GM21423 (cell line): Measurements from ENCODE around the gene SERPINA9.
"Not testable (repeated sequence)": the region's sequence is repeated elsewhere in the genome, so short reads cannot be mapped to it uniquely, and the experiment has no call there.

Experiments
- ATAC-seq: cut with Tn5 transposase; IDR thresholded peaks from one replicate; pipeline ENCODE4 v1.9.1; 2021; ENCODE audit warnings: mild to moderate bottlenecking, moderate library complexity; ENCODE audit not compliant: unreplicated experiment

SERPINA9 gene, protein sequence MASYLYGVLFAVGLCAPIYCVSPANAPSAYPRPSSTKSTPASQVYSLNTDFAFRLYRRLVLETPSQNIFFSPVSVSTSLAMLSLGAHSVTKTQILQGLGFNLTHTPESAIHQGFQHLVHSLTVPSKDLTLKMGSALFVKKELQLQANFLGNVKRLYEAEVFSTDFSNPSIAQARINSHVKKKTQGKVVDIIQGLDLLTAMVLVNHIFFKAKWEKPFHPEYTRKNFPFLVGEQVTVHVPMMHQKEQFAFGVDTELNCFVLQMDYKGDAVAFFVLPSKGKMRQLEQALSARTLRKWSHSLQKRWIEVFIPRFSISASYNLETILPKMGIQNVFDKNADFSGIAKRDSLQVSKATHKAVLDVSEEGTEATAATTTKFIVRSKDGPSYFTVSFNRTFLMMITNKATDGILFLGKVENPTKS

DNA sequence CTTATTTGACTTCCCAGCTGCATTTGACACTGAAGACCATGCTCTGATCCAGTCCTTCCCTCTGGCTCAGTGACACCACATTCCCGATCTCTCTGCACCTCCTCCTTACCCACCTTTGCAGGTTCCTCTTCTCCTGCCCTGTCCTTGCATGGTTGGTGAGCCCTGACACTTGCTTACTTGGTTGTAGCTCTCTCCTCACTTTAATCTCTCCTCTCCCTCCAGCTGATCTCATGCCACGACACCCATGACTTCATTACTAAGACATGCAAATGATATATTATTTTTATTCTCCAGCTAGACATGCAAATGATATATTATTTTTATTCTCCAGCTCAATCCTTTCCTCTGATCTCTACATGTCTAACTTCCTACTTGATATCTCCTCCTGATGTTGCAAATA is at the start of gene SERPINA9:
Gene SERPINA9 (minus strand): TSS at position 175 of the 400 bp plus-strand sequence. CDS start 6,357 bp downstream, outside the sequence.
- no peak for ATAC-seq

DNA sequence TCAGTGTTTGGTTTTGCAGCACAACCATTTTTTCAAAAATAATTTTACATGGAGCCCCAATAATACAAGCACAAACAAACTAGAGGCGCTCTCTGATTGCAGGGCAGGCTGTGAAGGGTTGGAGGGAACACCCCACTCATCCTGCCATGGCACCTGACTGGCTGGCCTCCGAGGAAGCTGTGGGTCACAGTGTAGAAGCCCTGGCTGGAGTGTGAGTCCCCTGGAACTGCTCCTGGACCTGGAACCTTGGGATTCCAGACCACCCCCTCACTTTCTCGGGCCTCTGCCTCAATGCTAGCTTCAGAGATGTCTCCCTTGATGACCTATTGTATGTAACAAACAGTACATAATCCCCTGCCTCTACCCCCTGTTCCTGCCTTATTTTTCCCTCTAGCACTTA is 48.1 kb upstream of the SERPINA9 start:
- no peak for ATAC-seq

DNA sequence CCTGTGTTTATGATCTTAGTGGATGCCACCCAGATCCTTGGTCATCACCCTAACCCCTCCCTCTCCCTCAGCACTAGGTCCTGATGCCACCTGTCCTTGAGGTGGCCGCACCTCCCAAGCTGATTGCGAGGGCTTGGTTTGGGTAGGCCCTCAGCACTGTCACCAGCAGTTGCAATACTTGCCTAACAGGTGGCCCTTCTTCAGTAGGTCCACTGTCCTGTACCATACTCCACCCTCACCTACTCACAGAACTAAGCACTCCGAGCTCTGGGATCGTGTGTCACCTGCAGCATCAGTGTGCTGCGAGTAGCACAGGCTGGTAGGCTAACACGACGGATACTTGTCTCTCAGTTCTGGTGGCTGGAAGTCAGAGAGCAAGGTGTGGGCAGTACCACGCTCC is 47.3 kb upstream of the SERPINA9 start:
- ATAC-seq = no peak

DNA sequence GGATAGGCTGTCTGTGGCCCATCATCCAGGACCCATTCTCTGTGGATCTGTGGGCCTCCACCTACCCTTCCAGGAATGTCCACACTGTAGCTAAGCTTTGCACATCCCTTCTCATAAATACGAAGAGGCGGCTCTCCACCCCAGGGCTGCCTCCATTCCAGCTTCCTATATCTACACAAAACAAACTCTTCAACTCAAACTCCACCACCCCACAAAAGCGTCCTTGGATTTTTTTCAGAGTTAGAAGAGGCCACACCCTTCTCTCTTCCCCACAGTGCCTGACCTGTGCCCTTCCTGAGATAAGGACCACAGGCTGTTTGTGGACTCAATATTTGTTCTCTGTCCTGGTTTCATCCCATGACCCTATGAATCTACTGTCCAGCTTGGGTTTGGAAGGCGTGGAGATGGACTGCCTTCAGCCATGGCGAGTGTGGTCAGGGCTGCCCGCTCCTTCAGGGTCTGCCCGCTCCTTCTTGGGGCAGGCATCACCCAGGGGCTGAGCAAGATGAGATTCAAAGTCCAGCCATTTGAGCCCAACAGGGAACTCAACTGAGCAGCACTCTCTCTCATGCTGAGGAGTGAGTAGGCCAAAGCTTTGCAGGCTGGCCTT is 46.2 kb upstream of the SERPINA9 start:
- no peak for ATAC-seq

DNA sequence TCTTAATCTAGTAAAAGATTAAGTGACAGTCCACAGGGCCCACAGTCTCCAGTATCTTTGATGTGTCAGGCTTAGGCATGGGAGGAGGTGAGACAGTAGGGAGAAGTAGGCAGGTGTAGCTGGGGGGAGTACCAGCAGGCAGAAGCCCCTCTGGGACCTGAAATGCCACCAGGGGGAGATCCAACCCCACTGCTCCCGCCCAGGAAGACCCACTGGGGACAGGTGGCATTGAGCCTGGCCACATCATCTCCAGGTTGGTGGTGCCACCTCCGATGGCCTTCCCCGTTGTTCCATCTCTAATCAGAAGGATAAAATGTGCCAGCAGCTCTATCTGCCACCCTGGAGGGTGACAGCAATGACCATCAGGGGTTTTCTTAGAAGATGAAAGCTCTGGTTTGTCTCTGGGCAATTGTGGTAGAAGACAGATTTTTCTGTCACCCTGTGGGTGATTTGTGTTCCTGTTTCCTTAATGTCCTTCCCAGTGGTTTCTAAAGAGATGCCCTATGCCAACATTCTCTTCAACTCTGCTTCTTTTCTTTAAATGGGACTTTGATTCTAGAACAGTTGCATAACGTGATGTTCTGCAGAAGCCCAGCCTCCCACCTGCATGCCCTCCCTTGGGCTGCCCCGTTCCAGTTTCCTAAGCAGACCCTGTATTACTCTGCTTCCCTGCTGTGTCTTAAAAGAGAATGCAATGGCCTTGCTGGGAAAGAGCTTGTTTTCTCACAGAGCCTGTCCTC is 45.5 kb upstream of the SERPINA9 start:
- ATAC-seq = no peak

DNA sequence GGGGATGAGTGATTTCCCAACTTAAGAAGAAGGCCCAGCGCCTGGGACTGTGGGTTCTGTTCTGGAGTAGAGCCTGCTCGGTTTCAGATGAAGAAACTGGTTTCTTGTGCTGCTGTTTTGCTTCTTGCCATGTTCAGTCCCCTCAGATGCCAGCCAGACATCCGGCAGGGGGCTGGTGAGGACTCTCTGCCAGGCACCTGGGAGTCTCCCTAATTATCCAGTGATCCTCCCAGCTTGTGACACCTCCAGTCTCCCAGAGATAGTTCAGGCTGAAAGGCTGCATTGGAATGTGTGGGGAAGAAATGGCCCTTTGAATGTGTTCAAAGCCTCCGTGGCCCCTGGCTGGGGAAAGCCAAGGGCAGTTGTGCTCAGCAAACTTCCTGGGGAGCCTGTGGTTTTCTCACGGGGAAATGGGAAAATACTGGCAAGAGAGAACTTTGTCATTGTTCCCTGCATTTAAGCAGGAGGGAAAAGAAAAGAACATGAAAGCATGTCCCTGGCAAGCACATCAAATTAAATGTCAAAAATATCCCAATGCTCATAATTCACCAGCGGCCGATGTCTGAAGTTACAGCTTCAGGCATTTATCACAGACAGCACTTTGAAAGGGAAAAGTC is 41.8 kb upstream of the SERPINA9 start:
- no peak for ATAC-seq

DNA sequence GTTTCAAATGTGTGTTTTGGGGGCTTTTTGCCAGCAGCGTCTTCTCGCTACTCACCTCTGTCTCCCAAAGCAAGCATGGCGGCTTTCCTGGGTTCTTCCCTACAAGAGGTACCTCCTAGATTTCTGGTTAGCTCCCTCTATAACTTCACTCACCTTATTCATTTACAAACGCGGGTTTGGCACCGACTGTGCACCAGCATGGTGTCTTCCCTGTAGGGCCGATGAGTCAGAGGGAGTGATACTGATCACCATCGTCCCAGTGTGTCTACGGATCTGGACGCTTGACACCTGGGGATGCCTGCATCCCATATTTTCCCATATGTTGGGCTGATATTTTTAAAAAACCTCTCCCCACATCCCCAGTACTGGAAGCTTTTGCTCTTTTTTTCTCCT is 41.2 kb upstream of the SERPINA9 start:
- ATAC-seq = no peak

DNA sequence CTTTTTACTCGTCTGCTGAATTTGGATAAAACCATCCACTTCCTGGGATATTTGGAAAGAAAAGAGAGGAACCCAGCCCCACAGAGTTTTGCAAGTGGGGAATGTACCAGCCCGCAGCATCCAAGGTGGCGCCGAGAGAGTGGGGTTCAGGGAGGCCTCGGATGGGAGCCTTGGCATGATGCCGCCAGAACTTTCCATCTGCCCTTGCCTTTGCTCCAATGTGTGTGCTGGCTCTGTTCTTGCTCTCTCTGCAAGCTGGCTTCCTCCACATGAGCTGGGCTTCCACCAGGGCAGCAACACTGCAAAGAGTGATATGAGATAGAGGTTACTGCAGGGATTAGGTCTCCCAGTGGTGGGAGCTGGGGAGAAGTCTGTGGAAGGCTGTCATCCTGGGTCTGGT is 39.9 kb upstream of the SERPINA9 start:
- ATAC-seq = no peak

DNA sequence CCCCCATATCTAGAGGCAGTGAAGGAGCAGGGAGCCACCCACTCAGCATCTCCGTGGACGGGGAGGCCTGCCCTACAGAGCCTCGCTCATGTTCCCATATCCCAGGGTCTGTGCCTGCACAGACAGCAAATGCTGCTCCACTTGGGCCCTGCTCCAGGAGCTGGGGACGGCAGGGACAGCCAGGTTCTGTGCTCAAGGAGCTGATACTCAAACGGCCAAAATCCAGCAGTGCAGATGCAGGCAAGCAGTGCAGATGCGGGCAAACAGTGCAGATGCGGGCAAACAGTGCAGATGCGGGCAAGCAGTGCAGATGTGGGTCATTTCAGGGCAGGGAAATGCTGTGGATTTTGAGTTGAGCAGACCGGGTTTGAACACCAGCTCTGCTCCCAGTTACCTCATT is 39.4 kb upstream of the SERPINA9 start:
- no peak for ATAC-seq

DNA sequence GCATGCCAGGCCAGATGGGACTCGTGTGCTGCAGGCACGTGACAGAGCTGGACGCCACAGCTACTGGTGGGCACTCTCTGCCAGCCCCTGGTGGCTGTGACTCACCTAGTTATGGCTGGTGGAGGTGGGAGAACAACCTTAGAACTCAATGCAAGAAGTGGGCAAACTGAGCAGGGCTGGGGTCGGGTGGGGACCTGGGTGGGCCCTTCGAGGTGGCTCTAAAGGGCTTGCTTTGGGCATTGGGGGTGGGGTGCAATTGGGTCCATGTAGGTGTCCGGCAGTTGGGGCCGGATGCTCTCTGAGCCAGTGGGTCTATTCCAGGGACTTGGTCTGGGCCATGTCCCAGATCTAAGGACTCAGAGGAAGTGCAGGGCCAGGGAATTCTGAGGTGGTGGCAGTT is 38.4 kb upstream of the SERPINA9 start:
- ATAC-seq = no peak

DNA sequence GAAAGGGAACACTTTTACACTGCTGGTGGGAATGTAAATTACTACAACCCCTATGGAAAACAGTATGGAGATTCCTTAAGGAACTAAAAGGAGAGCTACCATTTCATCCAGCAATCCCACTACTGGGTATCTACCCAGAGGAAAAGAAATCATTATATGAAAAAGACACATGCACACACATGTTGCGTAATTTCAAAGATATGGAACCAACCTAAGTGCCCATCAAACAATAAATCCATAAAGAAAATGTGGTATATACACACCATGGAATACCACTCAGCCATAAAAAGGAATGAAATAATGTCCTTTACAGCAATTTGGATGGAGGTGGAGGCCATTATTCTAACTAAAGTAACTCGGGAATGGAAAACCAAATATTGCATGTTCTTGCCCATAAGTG is 34.5 kb upstream of the SERPINA9 start:
- not testable (repeated sequence) for ATAC-seq

DNA sequence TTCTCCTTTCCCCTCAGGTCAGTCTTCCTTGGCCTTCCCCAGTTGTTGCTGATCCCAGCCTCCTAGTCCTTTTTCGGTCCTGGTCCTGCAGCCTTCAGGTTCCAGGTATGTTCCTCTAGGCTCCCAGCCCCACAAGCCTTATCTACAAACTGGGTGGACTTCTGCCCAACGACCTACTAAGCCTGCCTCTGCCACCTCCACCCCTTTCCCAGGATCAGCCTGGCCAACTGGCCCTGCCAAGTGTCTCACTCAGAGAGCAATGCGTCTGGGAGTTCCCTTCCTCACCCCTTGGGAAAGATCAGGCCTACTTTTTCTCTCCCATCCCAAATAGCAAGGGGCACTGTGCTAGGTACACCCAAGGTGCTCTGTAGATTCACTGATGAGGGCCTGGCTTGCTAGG is 33.4 kb upstream of the SERPINA9 start, which contains the start of gene SERPINA12:
Gene SERPINA12 (minus strand): TSS at position 114 of the 400 bp plus-strand sequence. CDS start 11,072 bp downstream, outside the sequence.
- no peak for ATAC-seq

DNA sequence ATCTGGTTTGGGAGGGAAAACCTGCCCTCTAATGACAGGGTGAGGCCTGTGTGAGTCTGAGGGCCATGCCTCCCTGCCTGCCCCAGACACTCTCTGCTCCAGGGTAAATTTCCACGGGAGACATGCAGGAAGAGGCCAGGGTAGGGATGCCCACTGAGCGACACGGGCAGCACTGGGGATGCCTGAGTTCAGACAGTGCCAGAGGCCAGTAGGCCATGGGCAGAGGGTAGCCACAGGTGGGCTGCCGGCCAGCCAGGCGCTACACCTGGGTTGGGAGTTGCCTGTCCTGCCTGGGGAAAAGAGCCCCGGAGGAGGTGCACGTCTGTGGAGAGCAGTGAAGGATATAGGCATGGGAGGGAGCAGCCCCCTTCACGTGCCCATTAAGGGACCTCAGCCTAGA is 29.6 kb upstream of the SERPINA9 start:
- ATAC-seq = no peak

DNA sequence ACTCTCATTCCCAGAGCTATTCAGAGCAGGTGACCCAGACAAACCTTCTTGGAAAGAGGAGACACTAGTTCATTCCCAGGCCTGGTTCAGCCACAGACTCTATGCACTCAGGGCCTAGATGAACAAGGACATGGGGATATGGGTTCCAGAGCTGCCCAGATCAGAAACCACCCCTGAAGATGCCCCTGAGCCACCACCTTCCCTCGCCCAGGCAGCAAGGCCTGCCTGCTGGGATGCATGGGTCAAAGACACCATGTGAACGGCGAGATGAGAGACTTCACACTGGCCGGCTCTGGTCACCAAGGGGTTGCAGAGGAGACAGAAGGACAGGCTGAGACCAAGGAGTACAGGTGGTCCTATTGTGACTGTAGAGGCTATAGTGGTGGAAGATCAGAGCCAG is 29.2 kb upstream of the SERPINA9 start:
- ATAC-seq = no peak

DNA sequence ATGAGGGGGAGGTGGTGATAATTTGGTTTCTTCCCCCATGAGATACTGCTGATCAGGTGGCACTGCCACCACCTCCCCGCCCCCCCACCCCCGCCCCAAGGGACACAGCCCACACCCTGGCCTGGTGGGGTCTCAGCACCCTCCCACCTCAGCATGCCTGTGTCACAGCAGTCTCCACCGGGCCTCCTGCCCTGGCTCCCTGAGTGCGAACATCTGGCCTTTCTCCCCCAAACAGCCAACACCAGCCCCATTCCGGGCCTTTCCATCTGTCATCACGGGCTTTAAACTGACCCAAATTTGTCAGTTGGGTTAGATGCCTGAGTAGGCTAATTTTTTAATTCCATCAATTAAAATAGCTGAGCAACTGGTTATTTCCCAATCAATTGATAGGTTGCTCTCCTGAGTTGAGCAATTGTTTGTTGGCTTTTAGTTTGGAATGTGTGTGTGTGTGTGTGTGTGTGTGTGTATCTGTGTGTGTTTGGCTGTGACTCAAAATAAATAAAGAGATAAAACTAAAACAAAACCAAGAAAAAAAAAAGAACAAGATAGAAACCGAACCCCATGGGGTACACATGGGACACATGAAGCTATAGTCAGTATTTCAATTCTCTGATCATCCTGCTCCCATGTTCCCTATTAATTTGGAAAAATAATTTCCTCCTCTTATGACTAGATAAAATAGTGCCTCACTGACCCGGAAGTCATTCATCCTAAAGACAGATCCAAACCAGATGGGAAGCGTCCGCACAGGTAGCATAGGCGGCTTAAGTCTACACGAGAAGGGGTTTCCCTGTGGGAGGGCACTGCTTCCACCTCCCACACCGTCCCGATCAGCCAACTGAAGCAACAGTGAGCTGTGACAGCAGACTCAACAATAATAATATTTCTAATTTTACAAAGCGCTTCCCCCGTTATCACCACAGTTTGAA is 25.9 kb upstream of the SERPINA9 start:
- no peak for ATAC-seq

DNA sequence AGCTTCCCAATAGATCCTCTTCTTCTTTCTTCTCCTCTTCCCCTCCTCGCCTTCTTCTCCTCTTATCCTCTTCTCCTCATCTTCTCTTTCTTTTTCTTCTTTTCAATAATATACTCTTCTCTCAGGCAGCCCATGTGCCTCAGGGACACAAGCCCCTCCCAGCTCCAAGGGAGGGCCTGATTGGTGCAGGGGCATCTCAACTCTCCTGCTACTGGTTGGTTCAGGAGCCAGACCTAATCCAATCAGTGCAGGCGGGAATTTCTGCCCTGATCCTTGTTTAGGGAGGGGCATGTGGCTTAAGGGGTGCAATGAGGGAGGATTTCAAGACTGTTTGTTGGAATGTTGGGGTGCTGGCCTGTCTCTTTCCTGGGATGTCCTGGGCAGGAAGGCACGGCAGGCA is 24.3 kb upstream of the SERPINA9 start:
- ATAC-seq = no peak

DNA sequence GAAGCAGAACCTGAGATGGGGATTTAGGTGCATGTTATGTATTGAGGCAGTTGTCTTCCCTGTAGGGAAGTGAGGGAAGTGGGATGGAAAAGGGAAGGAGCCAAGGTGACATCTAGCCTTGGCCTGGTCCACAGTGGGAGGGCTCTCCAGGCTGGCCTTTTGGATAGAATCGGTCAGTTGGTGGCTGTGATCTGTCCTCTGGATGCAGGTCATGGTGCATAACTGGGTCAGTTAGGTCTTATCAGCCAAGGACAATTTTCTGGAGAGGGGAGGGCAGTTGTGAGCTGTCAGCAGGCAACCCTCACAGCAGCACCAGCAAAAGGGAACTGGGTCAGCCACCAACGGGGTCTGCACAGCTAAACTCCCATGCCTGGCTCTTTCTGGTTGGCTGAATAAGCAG is 23.7 kb upstream of the SERPINA9 start:
- ATAC-seq = no peak

DNA sequence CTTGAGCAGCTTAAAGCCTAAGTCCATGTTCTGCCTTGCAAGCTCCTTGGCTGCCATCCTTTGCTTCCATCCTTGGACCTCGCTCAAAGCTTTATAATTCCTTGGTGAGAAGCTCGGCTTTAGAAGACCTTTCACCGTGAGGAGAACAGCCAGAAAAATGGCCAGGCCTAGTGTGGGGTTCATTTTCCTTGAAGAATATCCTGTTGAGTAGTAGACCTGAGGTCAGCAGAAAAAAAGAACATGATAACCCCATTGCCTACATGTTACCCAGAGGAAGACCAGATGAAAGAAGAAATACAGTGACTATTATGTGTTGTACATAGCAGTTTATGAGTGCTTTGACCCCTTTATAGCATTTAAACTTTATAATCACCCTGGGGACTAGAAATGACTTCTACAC is 22.2 kb upstream of the SERPINA9 start:
- no peak for ATAC-seq

DNA sequence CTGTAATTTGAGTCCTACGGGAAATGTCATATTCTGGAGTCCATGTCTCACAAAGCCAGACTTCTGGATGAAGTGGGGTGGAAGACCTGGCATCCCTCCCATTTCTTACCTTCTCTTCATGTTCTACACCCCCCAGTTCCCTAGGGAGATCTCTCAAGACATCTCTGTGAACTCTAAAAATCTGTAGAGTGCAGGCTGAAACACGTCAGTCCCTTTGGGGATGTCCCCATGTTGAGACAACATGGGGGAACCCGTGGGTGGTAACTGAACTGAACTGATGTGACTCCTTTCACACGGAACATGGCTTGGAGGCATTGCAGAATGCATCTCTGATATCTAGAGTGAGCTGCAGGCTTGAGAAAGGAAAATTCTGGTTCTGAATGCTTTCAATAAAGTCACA is 18.1 kb upstream of the SERPINA9 start:
- ATAC-seq = no peak

DNA sequence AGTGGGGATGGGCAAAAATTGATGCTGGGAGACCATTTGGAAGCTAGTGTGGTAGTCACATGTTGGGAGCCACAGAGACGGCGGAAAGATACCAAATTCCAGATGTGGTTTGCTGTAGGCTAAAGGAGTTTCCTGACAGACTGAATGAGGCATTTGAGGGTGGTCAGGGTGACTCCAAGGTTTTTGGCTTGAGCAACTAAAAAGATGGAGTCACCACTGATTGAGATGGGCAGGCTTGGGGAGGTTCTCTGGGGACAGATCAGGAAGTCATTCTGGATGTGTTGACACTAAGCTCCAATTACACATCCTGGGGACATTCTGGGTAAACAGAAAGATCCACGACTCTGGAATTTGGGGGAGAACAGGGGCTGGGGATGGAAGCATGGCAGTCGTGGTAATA is 15.5 kb upstream of the SERPINA9 start:
- ATAC-seq = no peak
